Karpas-422 (cell line): ENCODE results near the gene JARID2. TPM values are rescaled to one million over a fixed set of nuclear protein-coding genes. Genes with fewer than 3 reads are reported as not detected.

Source experiments
- DNase-seq: peaks from one replicate; pipeline ENCODE4 v3.0.0-alpha.2; 2015
- H2AFZ ChIP-seq: fragments of 200-600 bp; sonication (generic); 2 replicates; pipeline ENCODE4 v1.6.1; 2014; ENCODE audit warnings: antibody characterized with exemption, low read length, mixed read lengths
- H3K27ac ChIP-seq: fragments of 200-600 bp; sonication (generic); 2 replicates; pipeline ENCODE4 v1.5.1; 2014; ENCODE audit warnings: mild to moderate bottlenecking, low read length, moderate library complexity
- H3K27me3 ChIP-seq: fragments of 200-600 bp; sonication (generic); 2 replicates; pipeline ENCODE4 v1.6.1; 2014; ENCODE audit warnings: low read length, mixed read lengths
- H3K36me3 ChIP-seq: fragments of 200-600 bp; sonication (generic); 2 replicates; pipeline ENCODE4 v1.6.1; 2014; ENCODE audit warnings: low read length, mixed read lengths; ENCODE audit not compliant: insufficient read depth
- H3K4me1 ChIP-seq: fragments of 200-600 bp; sonication (generic); 2 replicates; pipeline ENCODE4 v1.6.1; 2014; ENCODE audit warnings: mild to moderate bottlenecking, low read length, mixed read lengths
- H3K4me2 ChIP-seq: fragments of 200-600 bp; sonication (generic); 2 replicates; pipeline ENCODE4 v1.6.1; 2014; ENCODE audit warnings: low read length, low read depth, mild to moderate bottlenecking; ENCODE audit not compliant: poor library complexity, severe bottlenecking
- H3K4me3 ChIP-seq: fragments of 200-600 bp; sonication (generic); 2 replicates; pipeline ENCODE4 v1.5.1; 2014; ENCODE audit warnings: mild to moderate bottlenecking, antibody characterized with exemption, low read length, mixed read lengths
- H3K79me2 ChIP-seq: fragments of 200-600 bp; sonication (generic); 2 replicates; pipeline ENCODE4 v1.6.1; 2014; ENCODE audit warnings: mild to moderate bottlenecking, low read length, mixed read lengths
- H3K9ac ChIP-seq: fragments of 200-600 bp; sonication (generic); 2 replicates; pipeline ENCODE4 v1.6.0; 2014; ENCODE audit warnings: low read length
- H3K9me2 ChIP-seq: fragments of 200-600 bp; sonication (generic), shearing (Covaris generic); replicated peaks from 2 replicates; pipeline ENCODE4 v1.6.0; 2014; ENCODE audit warnings: mild to moderate bottlenecking, low read length, moderate library complexity; ENCODE audit not compliant: insufficient read depth
- H3K9me3 ChIP-seq: fragments of 300-700, 200-600 bp; sonication (generic); 2 replicates; pipeline ENCODE4 v1.6.1; 2014; ENCODE audit warnings: low read length, mixed read lengths
- H4K20me1 ChIP-seq: fragments of 200-600 bp; sonication (generic); 2 replicates; pipeline ENCODE4 v1.6.1; 2014; ENCODE audit warnings: mild to moderate bottlenecking, antibody characterized with exemption, low read length, low read depth; ENCODE audit not compliant: insufficient read depth
- total RNA-seq: library from RNA; depleted of rRNA; stranded (reverse); fragments of >200 nt; shearing (Covaris generic); gene quantifications from 2 replicates; pipeline ENCODE4 v1.2.3, GENCODE V29; 2014; ENCODE audit warnings: low replicate concordance

JARID2 gene
- total RNA-seq, 1 experiment from 2014 or later = 2.8 TPM

DNA sequence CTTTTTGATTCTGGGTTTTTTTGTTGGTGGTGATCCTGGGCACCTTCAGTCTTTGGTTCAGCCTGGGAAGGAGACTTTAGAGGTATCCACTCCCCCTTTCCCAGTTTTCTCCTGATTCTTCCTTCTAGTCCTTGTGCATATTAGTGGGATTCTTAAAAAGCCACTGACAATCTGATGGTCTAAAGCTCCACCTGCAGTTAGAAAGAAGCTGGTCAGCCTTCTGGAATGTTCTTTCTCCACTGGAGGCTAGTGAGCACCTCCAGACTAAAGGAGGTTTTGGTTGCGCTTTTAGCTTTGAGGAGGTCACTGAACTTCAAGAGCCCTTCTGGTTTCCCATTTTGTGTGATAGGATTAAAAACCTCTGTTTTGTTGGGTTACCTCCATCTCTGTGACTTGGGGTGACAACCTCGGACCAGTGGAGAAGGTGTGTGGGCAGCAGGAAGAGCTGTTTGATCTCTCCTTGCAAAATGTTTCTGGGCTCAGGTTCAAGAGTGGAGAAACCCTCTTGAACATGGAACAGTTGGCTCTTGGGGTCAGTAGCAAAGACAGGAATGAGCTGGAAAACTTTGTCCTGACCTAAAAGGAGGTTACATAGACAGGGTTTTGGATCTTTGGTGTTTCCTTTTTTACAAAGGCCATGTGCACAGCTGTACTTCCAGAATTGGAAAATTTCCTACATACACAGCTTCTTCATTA lies 29.0 kb downstream of the JARID2 start:
- Histone ChIP-seq H3K79me2 (0 out of 2 replicates have a peak, but pooled peaks cover 3% of the 10 kb centered on the region), H3K4me1 (no peaks in the 10 kb centered on the region), H3K9me2 (no peaks in the 10 kb centered on the region), H2AFZ (no peak overlapping the region), H3K36me3 (no peaks in the 10 kb centered on the region), H3K4me3 (no peak overlapping the region), H3K27ac (no peak overlapping the region), H3K27me3 (no peaks in the 10 kb centered on the region), H3K9ac (no peak overlapping the region), H3K9me3 (no peaks in the 10 kb centered on the region), H4K20me1 (peaks cover 70% of the 10 kb centered on the region), H3K4me2 (no peak overlapping the region)
- DNase-seq = no peak

DNA sequence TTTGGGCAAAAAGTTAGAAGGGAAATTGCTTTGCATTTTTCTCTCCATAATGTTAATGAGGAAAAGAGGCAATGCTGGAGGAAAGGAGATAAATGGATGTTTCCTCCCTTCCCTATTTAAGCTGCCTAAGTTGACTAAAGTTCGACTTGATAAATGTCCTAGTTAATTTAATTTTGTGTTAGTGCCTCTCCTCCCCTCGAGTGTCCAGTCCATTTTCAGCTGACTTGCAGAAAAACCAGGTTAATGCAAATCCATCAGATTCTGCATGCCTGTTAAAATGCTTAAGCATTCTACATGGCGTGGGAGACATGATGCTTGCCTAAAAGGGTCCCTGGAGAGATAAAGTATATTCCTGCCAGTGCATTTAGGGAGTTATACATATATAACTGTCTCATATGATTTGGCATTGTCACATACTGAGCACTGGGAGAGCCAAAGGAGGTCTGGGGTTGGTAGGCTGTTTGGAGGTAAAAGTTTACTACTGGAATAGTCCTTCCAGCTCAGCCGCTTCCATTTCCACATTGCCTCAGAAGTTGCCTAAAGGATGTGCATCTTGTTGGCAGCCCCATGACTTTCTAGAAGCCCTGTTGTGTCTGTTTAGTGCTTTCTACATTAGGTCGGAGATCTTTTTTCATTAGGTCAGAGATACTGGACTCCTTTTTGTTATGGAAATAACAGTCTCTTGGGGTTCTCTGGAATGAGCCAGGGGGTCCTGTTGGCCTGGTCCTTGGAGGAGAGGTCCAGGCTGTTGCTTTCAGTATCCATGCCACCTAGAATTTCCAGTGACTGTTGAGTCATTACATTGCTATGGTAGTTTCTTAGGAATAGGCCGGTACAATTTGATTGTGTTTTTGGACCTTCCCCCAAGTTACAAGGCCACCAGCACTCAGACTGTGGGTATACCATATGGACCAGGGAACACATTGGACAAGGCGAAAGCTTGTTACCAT lies 30.4 kb downstream of the JARID2 start:
- Histone ChIP-seq H3K4me3 (no peak overlapping the region), H3K9ac (no peak overlapping the region), H3K27me3 (no peaks in the 10 kb centered on the region), H3K4me1 (no peaks in the 10 kb centered on the region), H2AFZ (no peak overlapping the region), H3K36me3 (no peaks in the 10 kb centered on the region), H3K27ac (no peak overlapping the region), H3K9me3 (no peaks in the 10 kb centered on the region), H4K20me1 (peaks cover 76% of the 10 kb centered on the region), H3K79me2 (0 out of 2 replicates have a peak, but pooled peaks cover 3% of the 10 kb centered on the region), H3K9me2 (no peaks in the 10 kb centered on the region), H3K4me2 (no peak overlapping the region)
- DNase-seq = no peak

DNA sequence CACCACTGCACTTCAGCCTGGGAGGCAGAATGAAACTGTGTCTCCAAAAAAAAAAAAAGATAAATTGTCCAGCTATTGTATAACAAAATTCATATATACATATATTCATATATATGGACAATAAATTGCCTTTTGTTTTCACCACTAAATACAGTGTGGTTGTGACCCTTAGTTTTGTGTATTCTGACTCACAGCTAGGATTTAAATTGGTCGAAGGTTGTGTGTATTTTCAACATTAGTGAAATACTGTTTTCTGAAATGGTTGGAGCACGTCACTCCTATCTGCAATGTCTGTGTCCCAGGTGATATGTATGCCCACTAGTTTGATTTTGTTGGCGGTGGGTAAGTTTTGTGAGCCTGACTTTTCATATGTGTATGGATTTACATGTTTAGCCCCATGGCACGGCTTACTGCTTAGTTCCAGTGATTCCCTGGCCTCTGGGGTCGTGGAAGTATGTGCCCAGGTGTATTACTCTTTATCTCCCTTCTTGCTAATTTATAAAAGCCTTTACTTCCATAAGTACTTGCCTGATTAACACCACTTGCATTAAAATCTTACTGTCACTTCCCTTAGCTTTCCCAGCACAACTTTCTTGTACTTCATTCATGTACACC lies 33.3 kb downstream of the JARID2 start:
- no peak overlapping the region for H3K9ac ChIP-seq
- no peak overlapping the region for H3K4me3 ChIP-seq
- DNase-seq = no peak
- H3K4me1 ChIP-seq = no peaks in the 10 kb centered on the region
- H3K36me3 ChIP-seq = no peaks in the 10 kb centered on the region
- no peak overlapping the region for H3K4me2 ChIP-seq
- no peak overlapping the region for H3K27ac ChIP-seq
- H3K9me3 ChIP-seq = no peaks in the 10 kb centered on the region
- no peak overlapping the region for H2AFZ ChIP-seq
- H3K9me2 ChIP-seq = no peaks in the 10 kb centered on the region
- H3K79me2 ChIP-seq = 0 out of 2 replicates have a peak, but pooled peaks cover 3% of the 10 kb centered on the region
- H4K20me1 ChIP-seq = peaks cover 67% of the 10 kb centered on the region
- no peaks in the 10 kb centered on the region for H3K27me3 ChIP-seq

DNA sequence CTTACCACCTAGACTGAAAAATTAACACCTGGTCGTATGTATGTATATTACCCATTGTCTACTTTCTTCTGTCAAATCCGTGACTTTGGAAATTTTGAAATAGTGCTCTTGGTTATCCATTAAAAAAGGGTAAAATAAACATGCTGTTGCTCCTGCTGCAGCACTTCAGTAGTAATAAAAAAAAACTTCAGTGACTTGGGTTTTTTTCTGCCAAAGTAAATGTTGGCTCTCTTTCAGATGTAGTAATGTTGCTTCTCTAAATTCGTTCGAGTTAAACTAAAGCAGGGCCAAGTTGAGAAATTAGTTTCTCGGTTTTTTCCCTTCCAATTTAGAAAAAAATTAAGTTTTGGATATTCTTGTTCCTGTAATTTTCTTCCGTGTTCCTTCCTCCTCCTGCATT lies 34.2 kb downstream of the JARID2 start:
- Histone ChIP-seq H3K9me3 (no peaks in the 10 kb centered on the region), H3K36me3 (no peaks in the 10 kb centered on the region), H3K79me2 (0 out of 2 replicates have a peak, but pooled peaks cover 3% of the 10 kb centered on the region), H3K9ac (no peak overlapping the region), H3K4me1 (no peaks in the 10 kb centered on the region), H4K20me1 (peaks cover 59% of the 10 kb centered on the region), H3K27ac (no peak overlapping the region), H3K4me3 (no peak overlapping the region), H2AFZ (no peak overlapping the region), H3K27me3 (no peaks in the 10 kb centered on the region), H3K4me2 (no peak overlapping the region), H3K9me2 (no peaks in the 10 kb centered on the region)
- DNase-seq = no peak

DNA sequence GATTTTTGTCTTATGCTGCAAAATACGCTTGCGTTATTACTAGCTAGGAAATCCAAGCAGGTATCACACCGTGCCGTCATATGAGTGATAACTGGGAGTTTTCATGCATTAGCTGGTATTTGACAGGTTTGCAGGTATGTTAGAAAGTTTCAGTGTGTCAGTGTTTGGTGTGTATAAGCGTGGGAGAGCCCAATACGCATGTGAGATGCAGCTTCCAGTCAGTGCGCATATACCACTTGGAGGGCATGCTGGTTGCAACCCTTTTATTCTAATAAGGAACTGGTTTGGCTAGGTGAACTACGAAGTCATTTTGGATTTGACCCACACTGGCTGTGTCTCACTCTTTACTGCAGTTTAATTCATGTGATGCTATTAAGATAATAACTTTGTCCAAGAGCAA lies 35.1 kb downstream of the JARID2 start:
- no peak for DNase-seq
- Histone ChIP-seq H3K9me3 (no peaks in the 10 kb centered on the region), H2AFZ (no peak overlapping the region), H3K36me3 (no peaks in the 10 kb centered on the region), H3K79me2 (no peaks in the 10 kb centered on the region), H3K4me2 (no peak overlapping the region), H3K4me1 (no peaks in the 10 kb centered on the region), H3K27ac (no peak overlapping the region), H3K9ac (no peak overlapping the region), H3K4me3 (no peak overlapping the region), H3K9me2 (no peaks in the 10 kb centered on the region), H4K20me1 (peaks cover 51% of the 10 kb centered on the region; the same call in 1 of the 2 replicates), H3K27me3 (no peaks in the 10 kb centered on the region)

DNA sequence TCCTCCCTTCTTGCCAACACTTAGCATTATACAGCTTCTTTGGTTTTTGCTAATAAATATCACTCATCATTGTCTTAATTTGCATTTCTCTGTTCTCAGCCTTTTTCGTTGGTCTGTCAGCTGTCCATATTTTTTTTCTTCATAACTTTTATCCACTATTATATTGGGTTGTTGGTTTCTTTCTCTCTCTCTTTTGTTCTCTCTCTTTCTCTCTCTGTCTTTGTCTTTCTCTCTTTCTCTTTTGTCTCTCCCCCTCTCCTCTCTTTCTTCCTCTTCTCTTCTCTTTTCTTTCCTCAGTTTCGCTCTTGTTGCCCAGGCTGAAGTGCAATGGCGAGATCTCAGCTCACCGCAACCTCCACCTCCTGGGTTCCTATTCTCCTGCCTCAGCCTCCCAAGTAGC lies 36.5 kb downstream of the JARID2 start:
- Histone ChIP-seq H3K9me2 (no peaks in the 10 kb centered on the region), H2AFZ (no peak overlapping the region), H3K9me3 (no peaks in the 10 kb centered on the region), H3K4me1 (peaks cover 1% of the 10 kb centered on the region), H3K27me3 (no peaks in the 10 kb centered on the region), H3K79me2 (no peaks in the 10 kb centered on the region), H3K27ac (no peak overlapping the region), H3K4me3 (no peak overlapping the region), H3K4me2 (no peak overlapping the region), H4K20me1 (peaks cover 37% of the 10 kb centered on the region; the same call in 1 of the 2 replicates), H3K36me3 (no peaks in the 10 kb centered on the region), H3K9ac (no peak overlapping the region)
- DNase-seq = no peak

DNA sequence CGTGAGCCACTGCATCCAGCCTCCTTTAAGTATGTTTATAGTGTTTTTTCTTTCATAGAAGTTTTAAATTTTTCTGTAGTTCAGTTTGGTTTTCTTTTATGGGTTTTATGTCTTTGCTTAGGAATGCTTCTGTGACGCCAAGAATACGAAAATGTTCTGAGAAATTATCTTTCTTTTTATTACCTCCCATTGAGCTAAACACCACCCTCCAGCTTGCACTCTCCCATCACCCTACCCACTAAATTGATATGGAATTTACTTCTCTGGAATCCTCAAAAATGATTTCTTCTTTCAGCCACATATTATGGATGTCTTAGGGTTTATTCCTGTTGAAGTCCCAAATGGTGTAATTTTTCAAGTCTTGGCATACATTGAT lies 38.1 kb downstream of the JARID2 start:
- Histone ChIP-seq H4K20me1 (peaks cover 47% of the 10 kb centered on the region; the same call in 1 of the 2 replicates), H3K79me2 (no peaks in the 10 kb centered on the region), H3K4me2 (no peak overlapping the region), H3K4me1 (peaks cover 7% of the 10 kb centered on the region), H3K9ac (no peak overlapping the region), H3K9me3 (no peaks in the 10 kb centered on the region), H3K27ac (no peak overlapping the region), H3K4me3 (no peak overlapping the region), H2AFZ (no peak overlapping the region), H3K27me3 (no peaks in the 10 kb centered on the region), H3K36me3 (no peaks in the 10 kb centered on the region), H3K9me2 (no peaks in the 10 kb centered on the region)
- no peak for DNase-seq

DNA sequence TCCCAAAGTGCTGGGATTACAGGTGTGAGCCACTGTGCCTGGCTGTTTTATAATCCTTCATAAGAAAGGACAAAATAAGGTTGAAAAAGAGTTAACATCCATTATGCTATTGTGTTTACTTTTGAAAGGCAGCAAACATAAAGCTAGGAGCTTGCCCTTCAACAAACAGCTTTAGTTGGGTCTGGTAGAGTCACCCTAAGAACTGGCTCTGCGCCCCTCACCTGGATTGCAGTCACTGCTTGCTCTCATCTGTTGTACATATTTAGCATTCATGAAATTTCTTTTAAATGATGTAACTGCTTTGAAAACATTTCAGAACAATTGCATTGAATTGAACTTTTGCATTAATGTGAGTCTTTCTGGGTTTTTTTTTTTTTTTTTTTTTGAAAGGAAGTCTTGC lies 38.9 kb downstream of the JARID2 start:
- H3K4me3 ChIP-seq = no peak overlapping the region
- H3K79me2 ChIP-seq = no peaks in the 10 kb centered on the region
- H3K27ac ChIP-seq = no peak overlapping the region
- H4K20me1 ChIP-seq = peaks cover 41% of the 10 kb centered on the region; the same call in 1 of the 2 replicates
- H3K9me2 ChIP-seq = no peaks in the 10 kb centered on the region
- peaks cover 7% of the 10 kb centered on the region for H3K4me1 ChIP-seq
- H3K9me3 ChIP-seq = no peaks in the 10 kb centered on the region
- no peaks in the 10 kb centered on the region for H3K27me3 ChIP-seq
- H3K4me2 ChIP-seq = no peak overlapping the region
- no peak overlapping the region for H3K9ac ChIP-seq
- H3K36me3 ChIP-seq = no peaks in the 10 kb centered on the region
- DNase-seq = no peak
- H2AFZ ChIP-seq = no peak overlapping the region
